ENCODE results near the gene AGFG1. TPM values are rescaled to one million over a fixed set of nuclear protein-coding genes. Genes with fewer than 3 reads are reported as not detected.

The AGFG1 gene
- total RNA-seq, 4 donors from 2014 or later: 55.1 to 75.6 (median 61.5) TPM

- H3K4me3 ChIP-seq: no peak overlapping the region
- peaks cover 67 to 82% of the 10 kb centered on the region in 2 donors for H3K4me1 ChIP-seq
- intact Hi-C loops (cut with DNase I; ENCODE audit: low total_unique reads): no loop called here
- no peaks in the 10 kb centered on the region for H3K36me3 ChIP-seq
- in situ Hi-C loops (cut with MboI; ENCODE audit: low sequenced_read_pairs in 4 of 4): no loop called here
- no peaks in the 10 kb centered on the region for H3K9me3 ChIP-seq
- no peak overlapping the region for H3K27ac ChIP-seq
- no peak for DNase-seq
- H3K27me3 ChIP-seq: no peaks in the 10 kb centered on the region
- ATAC-seq: no peak
- TF ChIP-seq, protein P1, sequence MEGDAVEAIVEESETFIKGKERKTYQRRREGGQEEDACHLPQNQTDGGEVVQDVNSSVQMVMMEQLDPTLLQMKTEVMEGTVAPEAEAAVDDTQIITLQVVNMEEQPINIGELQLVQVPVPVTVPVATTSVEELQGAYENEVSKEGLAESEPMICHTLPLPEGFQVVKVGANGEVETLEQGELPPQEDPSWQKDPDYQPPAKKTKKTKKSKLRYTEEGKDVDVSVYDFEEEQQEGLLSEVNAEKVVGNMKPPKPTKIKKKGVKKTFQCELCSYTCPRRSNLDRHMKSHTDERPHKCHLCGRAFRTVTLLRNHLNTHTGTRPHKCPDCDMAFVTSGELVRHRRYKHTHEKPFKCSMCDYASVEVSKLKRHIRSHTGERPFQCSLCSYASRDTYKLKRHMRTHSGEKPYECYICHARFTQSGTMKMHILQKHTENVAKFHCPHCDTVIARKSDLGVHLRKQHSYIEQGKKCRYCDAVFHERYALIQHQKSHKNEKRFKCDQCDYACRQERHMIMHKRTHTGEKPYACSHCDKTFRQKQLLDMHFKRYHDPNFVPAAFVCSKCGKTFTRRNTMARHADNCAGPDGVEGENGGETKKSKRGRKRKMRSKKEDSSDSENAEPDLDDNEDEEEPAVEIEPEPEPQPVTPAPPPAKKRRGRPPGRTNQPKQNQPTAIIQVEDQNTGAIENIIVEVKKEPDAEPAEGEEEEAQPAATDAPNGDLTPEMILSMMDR (IDR thresholded peaks at IDR 0.05 in 4 of 5, conservative IDR thresholded peaks at IDR 0.05 in 1 of 5): no peak
- TF ChIP-seq POLR2A (IDR thresholded peaks at IDR 0.05): no peak
These were observed 38.1 kb downstream of the AGFG1 start for GRCh38 chr2:227509824-227510619.

DNA sequence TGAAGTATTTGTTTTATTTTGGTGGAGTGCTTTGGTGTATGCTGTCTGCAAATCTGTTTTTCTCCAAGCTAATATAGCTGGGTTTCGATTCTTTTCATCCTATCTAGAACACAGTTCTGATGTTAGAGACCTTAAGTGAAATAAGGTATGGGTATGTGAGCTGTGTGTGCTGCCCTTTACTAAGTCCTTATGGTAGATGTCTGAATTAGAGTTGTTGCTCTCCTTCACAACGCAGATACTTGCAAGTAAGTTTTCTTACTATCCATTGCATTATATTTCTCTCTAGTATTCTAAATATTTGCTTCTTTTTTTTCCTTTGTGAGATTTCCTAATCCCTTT, 38.6 kb downstream of the AGFG1 start:
- Histone ChIP-seq H3K27me3 (no peaks in the 10 kb centered on the region), H3K4me3 (no peak overlapping the region), H3K27ac (no peak overlapping the region), H3K9me3 (no peaks in the 10 kb centered on the region), H3K4me1 (peaks cover 64 to 81% of the 10 kb centered on the region in 2 donors), H3K36me3 (no peaks in the 10 kb centered on the region)
- intact Hi-C loops (cut with DNase I; ENCODE audit: low total_unique reads): no loop called here
- ATAC-seq: no peak
- DNase-seq: no peak
- no peak for TF ChIP-seq POLR2A (IDR thresholded peaks at IDR 0.05)
- TF ChIP-seq, protein P1 (IDR thresholded peaks at IDR 0.05 in 4 of 5, conservative IDR thresholded peaks at IDR 0.05 in 1 of 5): no peak
- in situ Hi-C loops (cut with MboI; ENCODE audit: low sequenced_read_pairs in 4 of 4): no loop called here

DNA sequence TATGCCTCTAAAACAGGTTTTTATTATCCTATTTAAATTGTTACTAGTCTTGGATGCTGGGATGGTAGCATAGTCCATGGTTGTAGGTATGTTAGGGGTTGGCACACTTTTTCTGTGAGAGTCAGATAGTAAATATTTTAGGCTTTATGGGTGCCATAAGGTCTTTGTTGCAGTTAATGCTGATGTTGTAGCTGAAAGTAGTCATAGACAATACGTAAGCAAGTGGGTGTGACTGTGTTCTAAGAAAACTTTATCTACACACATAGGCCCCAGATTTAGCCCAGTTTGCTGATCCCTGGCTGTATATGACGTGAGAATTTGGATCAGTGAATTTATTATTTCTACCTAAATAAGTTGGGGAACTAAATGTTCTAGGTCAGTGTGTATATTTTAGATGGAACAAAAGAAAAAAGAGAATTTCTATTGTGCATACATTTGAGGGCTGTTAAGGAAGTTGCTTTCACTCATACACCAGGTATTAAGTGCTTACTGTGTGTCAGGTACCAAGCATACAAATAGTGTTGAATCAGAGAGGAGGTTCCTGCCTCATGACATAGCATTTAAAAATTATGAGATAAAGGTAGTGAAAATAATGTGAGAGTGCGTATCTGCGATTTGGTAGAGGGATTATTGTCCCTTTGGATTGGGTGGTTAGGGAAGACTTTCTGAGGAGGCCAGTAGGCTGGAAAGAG, 39.4 kb downstream of the AGFG1 start:
- Histone ChIP-seq H3K27me3 (no peaks in the 10 kb centered on the region), H3K36me3 (no peaks in the 10 kb centered on the region), H3K27ac (peak overlapping the region in 1 of 4 donors; percentile 6), H3K4me1 (peaks cover 72 to 81% of the 10 kb centered on the region in 2 donors), H3K9me3 (no peaks in the 10 kb centered on the region), H3K4me3 (no peak overlapping the region)
- DNase-seq (no peak), ATAC-seq (no peak)
- in situ Hi-C loops (cut with MboI; ENCODE audit: low sequenced_read_pairs in 4 of 4) (no loop called here), intact Hi-C loops (cut with DNase I; ENCODE audit: low total_unique reads) (no loop called here)
- TF ChIP-seq, protein P1 (IDR thresholded peaks at IDR 0.05 in 4 of 5, conservative IDR thresholded peaks at IDR 0.05 in 1 of 5): no peak
- no peak for TF ChIP-seq POLR2A (IDR thresholded peaks at IDR 0.05)

DNA sequence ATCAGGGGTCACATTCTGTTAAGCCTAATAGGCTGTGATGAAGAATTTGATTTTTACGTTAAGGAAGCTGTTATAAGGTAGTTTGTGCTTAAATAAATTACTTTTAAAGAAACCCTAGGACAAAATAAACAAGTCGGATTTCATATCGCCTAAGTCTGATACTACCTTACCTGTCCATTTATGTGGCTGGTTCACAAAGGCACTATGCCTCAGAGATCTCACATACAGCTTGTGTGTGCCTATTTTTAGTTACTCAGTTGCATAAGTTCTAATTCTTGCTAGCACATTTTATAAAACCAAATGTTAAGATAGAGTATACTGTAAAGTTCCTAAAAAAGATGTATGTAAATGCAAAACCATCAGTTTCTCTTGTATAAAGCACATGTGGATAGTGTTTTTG, 40.0 kb downstream of the AGFG1 start:
- intact Hi-C loops (cut with DNase I; ENCODE audit: low total_unique reads): no loop called here
- Histone ChIP-seq H3K27ac (peak overlapping the region in 1 of 4 donors; percentile 6), H3K36me3 (no peaks in the 10 kb centered on the region), H3K27me3 (no peaks in the 10 kb centered on the region), H3K9me3 (no peaks in the 10 kb centered on the region), H3K4me1 (peaks cover 77 to 81% of the 10 kb centered on the region in 2 donors), H3K4me3 (no peak overlapping the region)
- DNase-seq: no peak
- no peak for TF ChIP-seq POLR2A (IDR thresholded peaks at IDR 0.05)
- TF ChIP-seq, protein P1 (IDR thresholded peaks at IDR 0.05 in 4 of 5, conservative IDR thresholded peaks at IDR 0.05 in 1 of 5): no peak
- peak; percentile 64 to 70 for ATAC-seq
- in situ Hi-C loops (cut with MboI; ENCODE audit: low sequenced_read_pairs in 4 of 4): no loop called here

Data from gastrocnemius medialis (tissue), 4 donors.